Measurements from ENCODE around the gene ZNF695.
"Not testable (repeated sequence)": the region's sequence is repeated elsewhere in the genome, so short reads cannot be mapped to it uniquely, and the experiment has no call there.

Gene ZNF695

DNA sequence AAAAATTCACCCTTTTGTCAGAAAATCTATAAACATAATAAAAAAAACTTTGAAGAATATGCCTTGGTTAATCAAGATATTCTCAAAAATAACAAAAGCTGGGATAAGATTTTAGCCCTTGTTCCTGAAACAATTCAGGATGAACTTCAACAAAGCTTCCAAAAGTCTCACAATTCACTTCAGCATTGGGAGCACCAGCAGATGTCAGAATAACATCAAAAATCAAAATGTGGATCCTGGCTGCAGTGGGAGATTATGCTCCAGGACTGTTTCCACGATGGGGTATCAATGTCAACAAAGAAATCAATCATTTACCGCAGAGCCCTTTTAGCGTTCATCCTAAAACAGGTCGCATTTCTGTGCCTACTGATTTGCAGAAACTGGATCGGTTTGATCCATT is 35.5 kb upstream of the ZNF695 start:
- no CpG with 5 or more reads among the region's 5 CpGs for whole genome bisulfite sequencing (ENCODE audit: extremely low coverage, insufficient coverage, low lambda C conversion rate)
- no peak overlapping the region for H2BK120ac ChIP-seq (ENCODE audit: low read depth, low read length)

DNA sequence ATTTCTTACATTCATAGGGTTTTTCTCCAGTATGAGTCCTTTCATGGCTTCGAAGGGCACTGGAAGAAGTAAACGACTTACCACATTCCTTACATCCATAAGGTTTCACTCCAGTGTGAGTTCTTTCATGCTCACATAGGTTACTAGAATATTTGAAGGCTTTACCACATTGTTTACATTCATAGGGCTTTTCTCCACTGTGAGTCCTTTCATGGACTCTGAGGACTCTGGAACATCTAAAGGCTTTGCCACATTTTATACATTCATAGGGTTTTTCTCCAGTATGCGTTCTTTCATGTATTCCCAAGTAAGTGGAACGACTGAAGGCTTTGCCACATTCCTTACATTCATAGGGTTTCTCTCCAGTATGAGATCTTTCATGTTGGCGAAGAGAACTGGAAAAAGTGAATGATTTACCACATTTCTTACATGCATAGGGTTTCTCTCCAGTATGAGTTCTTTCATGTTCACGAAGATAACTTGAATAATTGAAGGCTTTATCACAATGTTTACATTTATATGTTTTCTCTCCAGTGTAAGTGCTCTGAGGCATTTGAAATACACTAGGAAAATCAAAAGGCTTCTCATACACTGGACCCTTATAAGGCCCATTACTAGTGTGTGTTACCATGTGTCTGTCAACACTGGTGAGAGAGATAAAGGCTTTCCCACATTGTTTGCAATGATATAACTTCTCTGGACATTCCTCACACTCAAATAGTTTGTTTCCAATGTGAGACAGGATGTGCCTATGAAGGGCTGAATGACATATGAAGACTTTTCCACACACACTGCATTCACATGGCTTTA is 29.9 kb upstream of the ZNF695 start:
- H3K9ac ChIP-seq (ENCODE audit: low read length) = no peak overlapping the region
- no peak overlapping the region for H3K18ac ChIP-seq (ENCODE audit: low read length)
- H3K56ac ChIP-seq (ENCODE audit: low read length) = no peak overlapping the region

More for the DNA sequence above, 35.5 kb upstream of the ZNF695 start:
- Histone ChIP-seq H3K56ac (ENCODE audit: low read length) (no peak overlapping the region), H3K4me3 (ENCODE audit: low read length) (no peak overlapping the region), H3K4me2 (ENCODE audit: low read length) (no peak overlapping the region), H2AK5ac (ENCODE audit: low read length) (no peak overlapping the region), H3K36me3 (ENCODE audit: control insufficient read depth, insufficient read depth, low read length) (no peaks in the 10 kb centered on the region), H3K79me2 (ENCODE audit: control insufficient read depth, insufficient read depth, low read length) (peaks cover 21% of the 10 kb centered on the region), H3K27me3 (ENCODE audit: insufficient read depth, low read length, poor library complexity) (no peaks in the 10 kb centered on the region), H3K18ac (ENCODE audit: low read length) (no peak overlapping the region), H3K9ac (ENCODE audit: low read length) (no peak overlapping the region), H2BK5ac (ENCODE audit: low read length) (no peak overlapping the region), H3K27ac (ENCODE audit: low read depth, low read length) (no peak overlapping the region), H3K4ac (ENCODE audit: low read depth, low read length) (no peak overlapping the region), H2BK15ac (replicated peaks; ENCODE audit: low read depth) (no peak overlapping the region), H3K79me1 (ENCODE audit: low read length) (peaks cover 19% of the 10 kb centered on the region), H4K5ac (ENCODE audit: low read length) (no peak overlapping the region), H4K8ac (ENCODE audit: low read depth, low read length) (no peak overlapping the region), H3K4me1 (ENCODE audit: control insufficient read depth, low read depth, low read length) (no peaks in the 10 kb centered on the region), H3K23ac (ENCODE audit: low read length) (no peak overlapping the region)
- no peak for DNase-seq

DNA sequence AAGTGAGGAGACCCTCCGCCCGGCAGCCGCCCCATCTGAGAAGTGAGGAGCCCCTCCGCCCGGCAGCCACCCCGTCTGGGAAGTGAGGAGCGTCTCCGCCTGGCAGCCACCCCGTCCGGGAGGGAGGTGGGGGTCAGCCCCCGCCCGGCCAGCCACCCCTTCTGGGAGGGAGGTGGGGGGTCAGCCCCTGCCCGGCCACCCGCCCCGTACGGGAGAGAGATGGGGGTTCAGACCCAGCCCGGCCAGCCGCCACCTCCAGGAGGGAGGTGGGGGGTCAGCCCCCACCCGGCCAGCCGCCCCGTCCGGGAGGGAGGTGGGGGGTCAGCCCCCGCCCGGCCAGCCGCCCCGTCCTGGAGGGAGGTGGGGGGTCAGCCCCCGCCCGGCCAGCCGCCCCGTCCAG is 24.4 kb upstream of the ZNF695 start:
- H3K4me2 ChIP-seq (ENCODE audit: low read length); H3K4ac ChIP-seq (ENCODE audit: low read depth, low read length); H3K4me1 ChIP-seq (ENCODE audit: control insufficient read depth, low read depth, low read length); DNase-seq; H2BK5ac ChIP-seq (ENCODE audit: low read length); H3K4me3 ChIP-seq (ENCODE audit: low read length); H4K8ac ChIP-seq (ENCODE audit: low read depth, low read length); H2BK120ac ChIP-seq (ENCODE audit: low read depth, low read length); H2BK15ac ChIP-seq (replicated peaks; ENCODE audit: low read depth); H3K9ac ChIP-seq (ENCODE audit: low read length); H3K23ac ChIP-seq (ENCODE audit: low read length); H3K79me2 ChIP-seq (ENCODE audit: control insufficient read depth, insufficient read depth, low read length); H4K5ac ChIP-seq (ENCODE audit: low read length); H2AK5ac ChIP-seq (ENCODE audit: low read length); H3K27me3 ChIP-seq (ENCODE audit: insufficient read depth, low read length, poor library complexity); H3K18ac ChIP-seq (ENCODE audit: low read length); H3K36me3 ChIP-seq (ENCODE audit: control insufficient read depth, insufficient read depth, low read length); H3K27ac ChIP-seq (ENCODE audit: low read depth, low read length); H3K79me1 ChIP-seq (ENCODE audit: low read length); H3K56ac ChIP-seq (ENCODE audit: low read length): not testable (repeated sequence)
- WGBS (ENCODE audit: extremely low coverage, insufficient coverage, low lambda C conversion rate) = no CpG with 5 or more reads among the region's 30 CpGs

More for the DNA sequence above, 29.9 kb upstream of the ZNF695 start:
- Histone ChIP-seq H2AK5ac (ENCODE audit: low read length) (no peak overlapping the region), H3K4me2 (ENCODE audit: low read length) (no peak overlapping the region), H2BK120ac (ENCODE audit: low read depth, low read length) (no peak overlapping the region), H4K8ac (ENCODE audit: low read depth, low read length) (no peak overlapping the region), H3K27me3 (ENCODE audit: insufficient read depth, low read length, poor library complexity) (no peaks in the 10 kb centered on the region), H4K5ac (ENCODE audit: low read length) (no peak overlapping the region), H3K36me3 (ENCODE audit: control insufficient read depth, insufficient read depth, low read length) (peaks cover 7% of the 10 kb centered on the region), H3K23ac (ENCODE audit: low read length) (no peak overlapping the region), H3K27ac (ENCODE audit: low read depth, low read length) (no peak overlapping the region), H3K79me2 (ENCODE audit: control insufficient read depth, insufficient read depth, low read length) (peaks cover 2% of the 10 kb centered on the region), H3K79me1 (ENCODE audit: low read length) (peaks cover 6% of the 10 kb centered on the region), H2BK5ac (ENCODE audit: low read length) (no peak overlapping the region), H3K4me1 (ENCODE audit: control insufficient read depth, low read depth, low read length) (no peaks in the 10 kb centered on the region), H2BK15ac (replicated peaks; ENCODE audit: low read depth) (no peak overlapping the region), H3K4ac (ENCODE audit: low read depth, low read length) (no peak overlapping the region), H3K4me3 (ENCODE audit: low read length) (peak overlapping the region; percentile 27)
- peak; percentile 14 for DNase-seq
- WGBS (ENCODE audit: extremely low coverage, insufficient coverage, low lambda C conversion rate) = no CpG with 5 or more reads among the region's 6 CpGs

DNA sequence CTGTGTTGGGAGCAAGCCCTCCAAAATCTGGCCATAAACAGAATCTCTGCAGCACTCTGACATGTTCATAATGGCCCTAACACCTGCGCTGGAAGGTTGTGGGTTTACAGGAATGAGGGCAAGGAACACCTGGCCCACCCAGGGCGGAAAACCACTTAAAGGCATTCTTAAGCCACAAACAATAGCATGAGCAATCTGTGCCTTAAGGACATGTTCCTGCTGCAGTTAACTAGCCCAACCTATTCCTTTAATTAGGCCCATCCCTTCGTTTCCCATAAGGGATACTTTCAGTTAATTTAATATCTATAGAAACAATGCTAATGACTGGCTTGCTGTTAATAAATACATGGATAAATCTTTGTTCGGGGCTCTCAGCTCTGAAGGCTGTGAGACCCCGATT is 16.8 kb upstream of the ZNF695 start:
- not testable (repeated sequence) for H3K4me3 ChIP-seq (ENCODE audit: low read length); H3K4me2 ChIP-seq (ENCODE audit: low read length); H3K27me3 ChIP-seq (ENCODE audit: insufficient read depth, low read length, poor library complexity); H3K36me3 ChIP-seq (ENCODE audit: control insufficient read depth, insufficient read depth, low read length); H3K9ac ChIP-seq (ENCODE audit: low read length); H3K27ac ChIP-seq (ENCODE audit: low read depth, low read length); H3K23ac ChIP-seq (ENCODE audit: low read length); H3K4me1 ChIP-seq (ENCODE audit: control insufficient read depth, low read depth, low read length); H3K4ac ChIP-seq (ENCODE audit: low read depth, low read length); H3K56ac ChIP-seq (ENCODE audit: low read length); H2BK120ac ChIP-seq (ENCODE audit: low read depth, low read length); H4K8ac ChIP-seq (ENCODE audit: low read depth, low read length); H3K18ac ChIP-seq (ENCODE audit: low read length); H2BK15ac ChIP-seq (replicated peaks; ENCODE audit: low read depth); DNase-seq; H2AK5ac ChIP-seq (ENCODE audit: low read length); H2BK5ac ChIP-seq (ENCODE audit: low read length); H3K79me1 ChIP-seq (ENCODE audit: low read length); H4K5ac ChIP-seq (ENCODE audit: low read length); H3K79me2 ChIP-seq (ENCODE audit: control insufficient read depth, insufficient read depth, low read length)
- WGBS (ENCODE audit: extremely low coverage, insufficient coverage, low lambda C conversion rate) = no CpG with 5 or more reads among the region's 5 CpGs

DNA sequence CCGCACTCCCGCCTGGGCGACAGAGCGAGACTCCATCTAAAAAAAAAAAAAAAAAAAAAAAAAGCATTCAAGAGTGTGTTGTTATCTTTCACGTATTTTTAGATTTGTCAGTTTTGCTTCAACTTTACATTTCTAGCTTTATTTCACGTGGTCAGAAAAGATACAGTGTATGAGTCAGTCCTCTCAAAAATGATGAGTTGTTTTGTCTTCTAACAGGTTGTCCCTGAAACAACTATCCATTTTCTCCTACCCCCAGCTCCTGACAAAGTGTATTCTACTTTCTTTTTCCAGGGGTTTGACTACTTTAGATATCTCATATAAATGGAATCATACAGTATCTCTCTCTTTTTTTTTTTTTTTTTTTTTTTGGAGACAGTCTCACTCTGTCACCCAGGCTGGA is 5.5 kb upstream of the ZNF695 start:
- H3K4me2 ChIP-seq (ENCODE audit: low read length) = no peak overlapping the region
- WGBS (ENCODE audit: extremely low coverage, insufficient coverage, low lambda C conversion rate) = no CpG with 5 or more reads among the region's 6 CpGs
- no peak overlapping the region for H3K4me3 ChIP-seq (ENCODE audit: low read length)
- DNase-seq = no peak
- H3K79me1 ChIP-seq (ENCODE audit: low read length) = no peaks in the 10 kb centered on the region
- H3K56ac ChIP-seq (ENCODE audit: low read length) = no peak overlapping the region
- H2AK5ac ChIP-seq (ENCODE audit: low read length) = no peak overlapping the region
- H2BK15ac ChIP-seq (replicated peaks; ENCODE audit: low read depth) = no peak overlapping the region
- no peaks in the 10 kb centered on the region for H3K36me3 ChIP-seq (ENCODE audit: control insufficient read depth, insufficient read depth, low read length)
- no peaks in the 10 kb centered on the region for H3K4me1 ChIP-seq (ENCODE audit: control insufficient read depth, low read depth, low read length)
- H3K79me2 ChIP-seq (ENCODE audit: control insufficient read depth, insufficient read depth, low read length) = no peaks in the 10 kb centered on the region
- H4K5ac ChIP-seq (ENCODE audit: low read length) = no peak overlapping the region
- no peak overlapping the region for H3K4ac ChIP-seq (ENCODE audit: low read depth, low read length)
- no peak overlapping the region for H2BK120ac ChIP-seq (ENCODE audit: low read depth, low read length)
- H4K8ac ChIP-seq (ENCODE audit: low read depth, low read length) = no peak overlapping the region
- no peak overlapping the region for H2BK5ac ChIP-seq (ENCODE audit: low read length)
- no peak overlapping the region for H3K23ac ChIP-seq (ENCODE audit: low read length)
- H3K9ac ChIP-seq (ENCODE audit: low read length) = no peak overlapping the region
- no peaks in the 10 kb centered on the region for H3K27me3 ChIP-seq (ENCODE audit: insufficient read depth, low read length, poor library complexity)
- H3K18ac ChIP-seq (ENCODE audit: low read length) = no peak overlapping the region
- no peak overlapping the region for H3K27ac ChIP-seq (ENCODE audit: low read depth, low read length)

DNA sequence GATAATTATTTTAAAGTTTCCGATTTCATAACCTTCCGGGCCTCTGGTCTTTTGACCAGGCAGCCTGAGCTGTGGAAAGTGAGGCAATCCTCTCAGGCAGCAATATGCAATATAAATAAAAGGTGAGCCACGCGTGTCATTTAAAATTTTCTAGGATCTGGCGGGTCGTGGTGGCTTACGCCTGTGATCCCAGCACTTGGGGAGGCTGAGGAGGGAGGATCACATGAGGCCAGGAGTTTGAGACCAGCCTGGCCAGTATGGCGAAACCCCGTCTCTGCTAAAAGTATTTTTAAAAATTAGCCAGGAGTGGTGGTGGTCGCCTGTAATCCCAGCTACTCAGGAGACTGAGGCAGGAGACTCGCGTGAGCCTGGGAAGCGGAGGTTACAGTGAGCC is 546 bp upstream of the ZNF695 start:
- H3K79me1 ChIP-seq (ENCODE audit: low read length) = no peaks in the 10 kb centered on the region
- no peak overlapping the region for H3K4me2 ChIP-seq (ENCODE audit: low read length)
- no peaks in the 10 kb centered on the region for H3K4me1 ChIP-seq (ENCODE audit: control insufficient read depth, low read depth, low read length)
- no peak overlapping the region for H2BK5ac ChIP-seq (ENCODE audit: low read length)
- H3K9ac ChIP-seq (ENCODE audit: low read length) = no peak overlapping the region
- no CpG with 5 or more reads among the region's 13 CpGs for WGBS (ENCODE audit: extremely low coverage, insufficient coverage, low lambda C conversion rate)
- no peak overlapping the region for H3K56ac ChIP-seq (ENCODE audit: low read length)
- H3K27ac ChIP-seq (ENCODE audit: low read depth, low read length) = no peak overlapping the region
- peak overlapping the region; percentile 58 for H4K8ac ChIP-seq (ENCODE audit: low read depth, low read length)
- H2BK120ac ChIP-seq (ENCODE audit: low read depth, low read length) = no peak overlapping the region
- no peaks in the 10 kb centered on the region for H3K27me3 ChIP-seq (ENCODE audit: insufficient read depth, low read length, poor library complexity)
- H3K18ac ChIP-seq (ENCODE audit: low read length) = no peak overlapping the region
- no peak overlapping the region for H2BK15ac ChIP-seq (replicated peaks; ENCODE audit: low read depth)
- DNase-seq = no peak
- no peak overlapping the region for H2AK5ac ChIP-seq (ENCODE audit: low read length)
- H3K79me2 ChIP-seq (ENCODE audit: control insufficient read depth, insufficient read depth, low read length) = peaks cover 22% of the 10 kb centered on the region
- no peaks in the 10 kb centered on the region for H3K36me3 ChIP-seq (ENCODE audit: control insufficient read depth, insufficient read depth, low read length)
- no peak overlapping the region for H3K4me3 ChIP-seq (ENCODE audit: low read length)
- no peak overlapping the region for H4K5ac ChIP-seq (ENCODE audit: low read length)
- no peak overlapping the region for H3K4ac ChIP-seq (ENCODE audit: low read depth, low read length)
- H3K23ac ChIP-seq (ENCODE audit: low read length) = no peak overlapping the region

All from mesendoderm (in vitro differentiated cells).